OCI-LY3 (cell line): ENCODE results near the gene OR56A1.

ENCODE experiments used
- CTCF ChIP-seq: fragments of 200-600, 300-600 bp; sonication (generic); IDR thresholded peaks from 2 replicates; pipeline ENCODE4 v1.5.1; 2014; ENCODE audit warnings: antibody characterized with exemption, low read length, low read depth
- EZH2phosphoT487 ChIP-seq: fragments of 200-600 bp; shearing (Covaris generic); IDR thresholded peaks from 2 replicates; pipeline ENCODE4 v1.6.1; 2018; ENCODE audit warnings: antibody characterized with exemption, mixed run types, low read depth

GRCh38 chr11:6079463-6079862 lies 48.9 kb upstream of the OR56A1 start:
- TF ChIP-seq CTCF (no peak), EZH2phosphoT487 (no peak)
